HG02970 (cell line): ENCODE measurements around the gene MAST4.
"Not testable (repeated sequence)": the region's sequence is repeated elsewhere in the genome, so short reads cannot be mapped to it uniquely, and the experiment has no call there.

ENCODE experiments used
- ATAC-seq: cut with Tn5 transposase; IDR thresholded peaks from one replicate; pipeline ENCODE4 v1.9.1; 2021; ENCODE audit warnings: mild to moderate bottlenecking, moderate library complexity, moderate number of reproducible peaks; ENCODE audit not compliant: unreplicated experiment, low FRiP score

MAST4 gene

GRCh38 chr5:66741394-66741793, 145.2 kb downstream of the MAST4 start:
- ATAC-seq, result no peak

GRCh38 chr5:66742083-66742895, 146.1 kb downstream of the MAST4 start:
- no peak for ATAC-seq

DNA sequence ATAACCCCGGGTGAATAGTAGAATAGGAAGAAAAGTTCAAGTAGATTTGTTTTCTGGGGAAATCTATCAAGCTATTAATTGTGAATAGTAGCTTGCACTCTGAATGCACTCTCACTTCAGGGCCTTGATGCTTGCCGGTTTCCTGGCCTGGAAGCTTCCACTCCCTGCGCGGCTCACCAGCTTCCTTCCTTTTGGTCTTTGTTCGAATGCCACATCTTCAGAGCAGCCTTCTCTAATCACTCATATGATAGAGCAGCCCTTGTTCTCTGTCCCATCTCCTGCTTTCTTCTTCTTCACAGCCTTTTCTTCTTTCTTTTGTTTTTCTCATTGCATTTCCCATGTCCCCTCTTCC, 146.7 kb downstream of the MAST4 start:
- ATAC-seq, result no peak

- no peak for ATAC-seq
These were observed 147.2 kb downstream of the MAST4 start for GRCh38 chr5:66743344-66743743.

DNA sequence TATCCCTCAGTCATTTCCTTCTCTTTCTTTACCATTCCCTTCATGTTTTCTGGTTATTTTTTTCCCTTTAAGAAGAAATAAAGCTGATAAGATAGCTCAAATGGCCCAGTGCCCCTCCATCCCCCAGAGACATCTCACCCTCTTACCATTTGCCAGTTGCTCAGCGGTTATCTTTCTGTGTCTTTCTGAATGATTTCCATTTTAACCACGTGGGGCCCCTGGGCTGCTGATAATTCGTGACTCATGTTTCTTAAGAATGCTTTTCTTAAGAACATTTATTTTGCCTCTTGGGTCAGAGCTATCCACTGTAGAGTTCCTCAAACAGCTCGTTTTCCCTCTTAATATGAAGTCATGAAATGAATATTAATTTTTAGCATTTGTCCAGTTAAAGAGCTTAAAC, 147.8 kb downstream of the MAST4 start:
- ATAC-seq, result no peak

DNA sequence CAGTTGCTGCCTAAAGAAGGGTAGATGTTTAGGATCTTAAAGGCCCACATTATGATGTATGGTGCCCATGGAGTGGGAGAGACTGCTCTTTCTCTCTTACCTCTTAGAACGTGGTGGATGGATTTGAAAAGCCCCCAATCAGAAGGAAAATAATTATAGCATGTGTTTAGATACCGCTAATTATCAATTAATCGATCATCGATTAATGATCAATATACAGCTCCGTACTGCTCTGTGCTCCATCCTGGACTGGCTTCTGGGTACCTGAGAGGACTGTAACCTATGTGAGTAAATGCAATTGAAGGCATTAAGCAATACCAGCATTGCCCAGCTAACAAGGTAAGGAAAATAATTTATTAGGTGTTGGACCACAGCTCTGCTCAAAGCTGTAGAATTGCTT, 149.1 kb downstream of the MAST4 start:
- no peak for ATAC-seq

- ATAC-seq, result no peak
These were observed 151.4 kb downstream of the MAST4 start for GRCh38 chr5:66747607-66748006.

GRCh38 chr5:66752668-66753067, 156.5 kb downstream of the MAST4 start:
- ATAC-seq, result not testable (repeated sequence)

- ATAC-seq, result no peak
These were observed 161.1 kb downstream of the MAST4 start for GRCh38 chr5:66757219-66757833.

DNA sequence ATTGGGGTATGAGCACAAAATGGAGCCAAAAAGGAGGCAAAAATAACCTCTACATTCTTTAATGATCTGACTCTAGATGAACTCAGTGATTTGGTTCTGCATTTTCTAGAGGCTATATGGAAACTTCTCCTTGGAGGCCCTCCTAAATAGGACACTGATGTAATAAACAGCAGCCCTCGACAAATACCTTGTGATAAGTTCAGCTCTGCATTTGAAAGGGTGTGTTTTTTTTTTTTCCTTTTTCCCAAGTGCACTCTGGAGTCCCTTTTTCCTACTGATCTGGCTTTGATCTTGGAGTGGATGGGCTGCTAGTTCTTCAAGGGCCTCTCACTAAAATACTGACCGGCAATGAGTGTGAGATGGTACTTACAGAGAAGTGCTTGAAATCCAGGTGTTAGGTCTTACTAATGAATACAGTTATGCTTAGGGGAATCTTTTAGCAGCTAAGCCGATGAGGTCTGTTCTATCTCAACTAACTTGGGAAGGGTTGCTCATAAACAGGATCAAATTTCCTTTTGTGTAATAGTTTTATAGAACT, 161.7 kb downstream of the MAST4 start:
- no peak for ATAC-seq

DNA sequence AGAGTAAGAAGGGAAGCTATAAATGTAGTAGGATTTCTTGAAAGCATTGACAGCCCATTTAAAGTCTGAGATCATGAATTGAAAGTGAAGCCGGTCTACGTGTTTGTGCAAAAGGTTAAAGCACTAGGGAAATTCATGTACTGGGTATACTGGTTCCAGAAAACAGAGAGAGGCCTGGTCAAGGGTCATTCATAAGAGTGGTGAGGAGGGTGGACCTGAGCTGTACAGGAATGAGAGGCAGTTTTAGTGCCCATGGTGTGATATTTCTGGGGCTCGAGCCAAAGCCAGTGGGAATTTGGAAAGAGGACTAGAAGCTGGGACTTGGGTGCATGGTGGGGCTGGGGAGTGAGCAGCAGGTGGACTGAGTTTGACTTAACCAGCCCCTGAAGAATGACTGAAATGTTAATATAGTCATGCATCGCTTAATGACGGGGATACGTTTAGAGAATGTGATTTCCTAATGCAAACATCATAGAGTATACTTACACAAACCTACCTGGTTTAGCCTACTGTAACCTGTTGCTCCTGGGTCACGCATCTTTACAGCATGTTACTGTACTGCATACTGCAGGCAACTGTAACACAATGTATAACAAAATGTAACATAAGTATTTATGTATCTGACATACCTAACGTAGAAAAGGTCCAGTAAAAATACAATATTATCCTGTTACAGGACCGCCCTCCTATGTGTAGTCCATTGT, 173.0 kb downstream of the MAST4 start:
- ATAC-seq, result no peak

DNA sequence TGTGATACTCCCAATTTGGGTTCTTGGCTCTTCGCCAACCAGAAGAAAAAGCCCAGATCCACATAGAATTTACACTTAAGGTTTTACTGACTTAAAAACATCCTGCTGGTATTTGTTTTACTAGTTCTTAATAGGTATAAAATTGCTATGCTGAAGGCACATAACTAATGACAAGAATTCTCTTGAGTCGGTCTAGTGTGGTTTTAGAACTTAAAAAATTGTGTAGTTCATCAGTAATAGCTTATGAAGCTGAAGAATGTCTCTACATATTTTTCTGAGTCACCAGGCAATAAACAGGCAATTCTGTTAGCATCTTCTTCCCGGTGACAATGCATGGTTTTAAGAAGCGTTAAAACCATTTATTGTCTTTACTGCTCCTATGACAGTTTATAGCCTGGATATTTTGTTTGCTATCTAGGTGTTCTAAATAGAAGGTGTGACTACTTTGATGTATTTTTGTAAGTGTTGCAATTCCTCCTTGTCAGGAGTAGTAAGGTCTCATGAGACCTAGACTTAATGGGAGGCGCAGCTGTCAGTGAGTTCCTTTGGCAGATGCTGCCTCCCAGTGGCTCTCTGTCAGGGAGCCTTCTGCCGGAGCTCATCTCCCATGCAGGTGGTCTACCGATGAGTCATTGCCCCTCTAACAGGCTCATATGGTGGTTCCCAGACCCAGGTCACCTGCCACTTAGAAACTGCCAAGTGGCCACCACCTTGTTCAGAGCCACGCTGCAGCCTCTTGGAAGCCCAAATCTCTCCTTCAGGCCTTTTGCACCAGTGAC, 173.8 kb downstream of the MAST4 start:
- no peak for ATAC-seq

DNA sequence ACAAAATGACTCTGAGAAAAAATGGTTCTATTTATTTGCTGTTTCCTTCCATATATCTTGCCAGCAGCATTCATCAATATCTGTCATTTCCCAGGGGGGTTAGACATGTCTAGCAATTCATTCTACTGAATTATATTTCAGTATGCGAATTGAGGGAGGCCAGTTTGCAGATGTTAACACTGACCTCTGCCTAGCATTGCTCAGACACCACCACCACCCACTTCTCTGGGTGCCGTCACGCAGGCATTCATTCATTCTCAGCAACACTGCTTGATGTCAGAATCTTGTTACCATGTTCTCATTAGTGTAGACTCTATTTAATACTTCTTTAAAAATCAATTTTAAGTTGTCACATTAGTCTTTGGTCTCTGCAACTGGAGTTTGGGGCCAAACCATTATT, 181.7 kb downstream of the MAST4 start:
- no peak for ATAC-seq

DNA sequence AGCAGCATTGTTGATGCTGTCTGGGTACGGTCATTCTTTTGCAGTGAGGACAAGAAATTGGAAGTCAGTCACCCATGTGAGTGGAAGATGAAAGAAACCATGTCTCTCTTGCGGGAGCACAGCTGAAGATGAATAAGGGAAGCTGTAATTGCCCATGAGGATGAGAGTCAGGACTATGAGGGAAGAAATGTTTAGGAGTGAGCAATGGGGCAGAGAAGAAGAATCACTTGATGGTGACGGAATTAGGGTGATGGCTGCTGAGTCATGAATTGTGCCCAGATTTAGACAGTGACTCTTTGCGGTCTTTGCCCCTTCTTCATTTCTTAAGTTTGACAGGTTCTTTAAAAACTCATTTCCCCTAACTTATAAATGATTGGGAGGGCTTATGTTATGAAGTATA, 183.3 kb downstream of the MAST4 start:
- no peak for ATAC-seq

GRCh38 chr5:66788556-66788955, 192.4 kb downstream of the MAST4 start:
- ATAC-seq, result no peak

DNA sequence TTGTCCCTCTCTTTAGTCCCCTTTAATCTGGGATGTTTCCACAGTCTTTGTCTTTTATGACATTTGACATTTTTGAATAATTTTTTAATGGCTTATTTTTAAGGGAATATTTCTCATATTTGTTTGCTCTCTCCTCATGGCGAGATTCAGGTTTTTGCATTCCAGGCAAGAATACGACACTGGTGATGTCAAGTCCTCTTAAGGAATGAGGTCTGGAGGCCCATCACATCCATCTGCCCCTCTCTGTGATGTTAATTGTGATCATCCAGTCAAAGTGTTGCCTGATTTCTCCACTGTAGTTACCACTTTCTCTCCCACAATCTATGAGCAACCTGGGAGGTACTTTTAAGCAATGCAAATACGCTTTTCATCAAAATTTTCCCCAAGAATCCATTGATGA, 193.2 kb downstream of the MAST4 start:
- no peak for ATAC-seq

GRCh38 chr5:66793049-66793448, 196.9 kb downstream of the MAST4 start:
- ATAC-seq, result no peak

DNA sequence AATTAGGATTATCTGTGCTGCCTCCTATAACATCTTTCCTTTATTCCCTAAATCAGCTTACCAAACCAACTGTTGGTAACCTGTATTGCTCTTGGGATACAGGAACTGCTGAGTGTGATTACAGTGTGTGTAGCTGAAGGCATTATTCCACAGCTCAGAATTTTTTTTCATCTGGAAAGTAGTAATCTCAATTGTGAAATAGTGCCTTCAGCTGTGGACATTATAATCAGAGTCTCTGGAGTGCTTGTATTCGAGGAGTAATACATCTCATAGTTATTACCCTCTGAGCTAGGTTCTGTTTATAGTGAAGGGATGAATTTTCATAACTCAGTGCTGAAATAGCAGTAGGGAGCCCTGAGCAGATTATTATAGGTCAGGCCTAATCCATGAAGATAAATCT, 199.5 kb downstream of the MAST4 start:
- ATAC-seq, result no peak

DNA sequence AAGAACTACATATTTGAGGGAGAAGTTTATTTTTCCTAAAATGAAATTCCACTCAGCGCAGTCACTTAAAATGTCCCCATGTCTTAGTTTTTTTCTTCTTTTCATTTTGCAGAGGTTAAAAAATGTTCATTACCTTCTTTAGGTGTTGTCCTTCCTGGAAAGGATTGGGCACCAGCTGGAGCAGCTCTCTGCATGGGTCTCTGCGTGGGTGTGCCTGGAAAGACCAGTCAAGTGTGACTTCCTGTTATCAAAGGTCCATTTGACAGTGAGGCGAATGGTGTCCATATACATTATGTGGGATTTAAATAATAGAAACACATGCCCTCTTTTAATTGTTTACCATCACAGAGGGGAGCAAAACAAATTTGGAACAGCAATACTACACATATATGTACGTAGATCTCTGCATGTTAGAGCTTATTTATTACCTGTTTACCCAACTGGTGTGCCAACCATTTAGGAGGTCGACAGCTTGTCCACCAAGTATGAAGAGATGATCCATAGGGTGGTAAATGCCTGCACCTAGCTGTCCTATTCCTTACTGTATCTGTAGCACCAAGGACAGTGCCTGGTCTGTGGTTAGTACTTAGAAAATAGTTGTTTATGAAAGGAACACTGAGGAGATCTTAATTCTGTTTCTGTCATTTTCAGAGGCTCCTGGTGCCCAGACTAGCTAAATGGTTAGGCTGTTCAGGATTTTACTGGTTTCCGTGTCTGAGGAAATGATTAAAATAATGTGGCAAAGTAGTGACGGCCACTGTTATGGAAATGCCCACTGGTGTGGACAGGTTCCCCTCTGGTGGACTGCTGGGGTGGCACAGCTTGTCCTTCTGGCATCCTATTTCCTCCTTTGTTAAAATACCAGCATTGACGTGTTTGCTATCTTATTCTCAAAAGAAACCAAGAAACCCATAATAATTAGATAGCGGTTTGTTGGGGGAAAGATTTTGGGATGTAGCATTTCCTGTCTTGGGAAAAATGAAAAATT, 200.4 kb downstream of the MAST4 start:
- ATAC-seq, result no peak
